Trophoblast cell (in vitro differentiated cells and primary cell): Measurements from ENCODE around the gene RASA4.
"Not testable (repeated sequence)": the region's sequence is repeated elsewhere in the genome, so short reads cannot be mapped to it uniquely, and the experiment has no call there.

Experiments used
- DNase-seq, 2 donors: peaks; one replicate each; pipeline ENCODE4 v3.0.0-alpha.2; 2016
- H2AFZ ChIP-seq: 2 replicates; pipeline ENCODE4 v1.6.1; 2013; ENCODE audit warnings: low read length, moderate library complexity, mild to moderate bottlenecking; ENCODE audit not compliant: insufficient read depth, poor library complexity
- H2AK5ac ChIP-seq: 2 replicates; pipeline ENCODE4 v1.6.1; 2013; ENCODE audit warnings: mild to moderate bottlenecking, low read length
- H2BK120ac ChIP-seq: 2 replicates; pipeline ENCODE4 v1.6.1; 2013; ENCODE audit warnings: low read length, mild to moderate bottlenecking, moderate library complexity; ENCODE audit not compliant: insufficient read depth, poor library complexity
- H2BK12ac ChIP-seq: 2 replicates; pipeline ENCODE4 v1.6.1; 2013; ENCODE audit warnings: mild to moderate bottlenecking, low read length, moderate library complexity
- H2BK5ac ChIP-seq: 2 replicates; pipeline ENCODE4 v1.6.1; 2013; ENCODE audit warnings: low read length, low read depth, moderate library complexity, mild to moderate bottlenecking; ENCODE audit not compliant: poor library complexity
- H3K14ac ChIP-seq: 2 replicates; pipeline ENCODE4 v1.6.1; 2013; ENCODE audit warnings: mild to moderate bottlenecking, low read length
- H3K18ac ChIP-seq: 2 replicates; pipeline ENCODE4 v1.6.1; 2013; ENCODE audit warnings: mild to moderate bottlenecking, low read length
- H3K23ac ChIP-seq: 2 replicates; pipeline ENCODE4 v1.6.1; 2013; ENCODE audit warnings: low read length
- H3K27ac ChIP-seq: 2 replicates; pipeline ENCODE4 v1.5.1; 2013; ENCODE audit warnings: low read depth, mild to moderate bottlenecking, inconsistent platforms, low read length, moderate library complexity
- H3K27me3 ChIP-seq: 2 replicates; pipeline ENCODE4 v1.6.1; 2013; ENCODE audit warnings: inconsistent platforms, mild to moderate bottlenecking, low read length, moderate library complexity; ENCODE audit not compliant: insufficient read depth
- H3K36me3 ChIP-seq, 2 experiments: 1 replicate in 1 of 2; 2 replicates in 1 of 2; pipeline ENCODE4 v1.6.1; 2013; ENCODE audit warnings: low read length in 2 of 2, mild to moderate bottlenecking in 2 of 2, moderate library complexity in 1 of 2; ENCODE audit not compliant: insufficient read depth in 2 of 2, control insufficient read depth in 1 of 2
- H3K4ac ChIP-seq: 2 replicates; pipeline ENCODE4 v1.6.1; 2013; ENCODE audit warnings: low read depth, mild to moderate bottlenecking, low read length, moderate library complexity
- H3K4me1 ChIP-seq, 2 experiments: 1 replicate in 1 of 2; 2 replicates in 1 of 2; pipeline ENCODE4 v1.6.1; 2013; ENCODE audit warnings: low read length in 2 of 2, mild to moderate bottlenecking in 2 of 2, moderate library complexity in 1 of 2; ENCODE audit not compliant: insufficient read depth in 2 of 2, control insufficient read depth in 1 of 2
- H3K4me2 ChIP-seq: 2 replicates; pipeline ENCODE4 v1.6.1; 2013; ENCODE audit warnings: inconsistent platforms, mild to moderate bottlenecking, low read length, moderate library complexity
- H3K4me3 ChIP-seq: 2 replicates; pipeline ENCODE4 v1.5.1; 2013; ENCODE audit warnings: mild to moderate bottlenecking, low read depth, low read length, inconsistent platforms
- H3K79me1 ChIP-seq: one replicate; pipeline ENCODE4 v1.6.1; 2013; ENCODE audit warnings: low read length
- H3K79me2 ChIP-seq: 2 replicates; pipeline ENCODE4 v1.6.1; 2013; ENCODE audit warnings: low read length, mild to moderate bottlenecking; ENCODE audit not compliant: control insufficient read depth, insufficient read depth, poor library complexity
- H3K9ac ChIP-seq: 2 replicates; pipeline ENCODE4 v1.6.1; 2013; ENCODE audit warnings: mild to moderate bottlenecking, low read length
- H3K9me3 ChIP-seq: 2 replicates; pipeline ENCODE4 v1.6.1; 2013; ENCODE audit warnings: low read depth, mild to moderate bottlenecking, control low read depth, inconsistent platforms, low read length; ENCODE audit not compliant: insufficient read depth
- H4K12ac ChIP-seq: 2 replicates; pipeline ENCODE4 v1.6.1; 2013; ENCODE audit warnings: low read depth, mild to moderate bottlenecking, low read length, moderate library complexity
- H4K8ac ChIP-seq: 2 replicates; pipeline ENCODE4 v1.6.1; 2013; ENCODE audit warnings: low read depth, mild to moderate bottlenecking, low read length, moderate library complexity
- H4K91ac ChIP-seq: one replicate; pipeline ENCODE4 v1.6.1; 2013; ENCODE audit warnings: low read depth, mild to moderate bottlenecking, low read length, moderate library complexity
- WGBS: extraction: QIAGEN DNeasy Blood & Tissue Kit; methylation state at CpG from one replicate; pipeline ENCODE4 v1.1.7; 2013; ENCODE audit warnings: missing lambda C conversion rate; ENCODE audit not compliant: insufficient read length, insufficient coverage; ENCODE audit errors: extremely low coverage; 5-methylcytosine and 5-hydroxymethylcytosine counted together

The RASA4 gene

DNA sequence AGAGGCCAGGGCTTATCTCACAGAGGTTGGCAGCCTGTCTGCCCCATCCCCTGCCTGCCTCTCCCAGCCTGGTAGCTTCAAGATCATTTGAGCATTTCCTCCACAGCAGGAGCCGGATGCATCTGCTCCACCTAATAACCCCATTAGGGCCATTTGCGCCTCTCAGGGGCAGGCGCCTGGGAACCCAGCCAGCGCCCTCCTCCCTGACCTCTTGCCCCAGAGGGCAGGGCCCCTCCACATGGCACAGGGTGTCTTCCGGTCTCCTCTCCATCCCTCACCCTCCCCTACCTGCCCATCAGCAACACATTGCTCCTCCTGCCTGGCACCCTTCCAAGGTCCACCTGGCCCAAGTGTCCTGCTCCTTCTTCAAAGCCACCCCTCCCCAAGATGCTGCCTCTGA is 18.8 kb upstream of the RASA4 start:
- not testable (repeated sequence) for H3K18ac ChIP-seq, H2AFZ ChIP-seq, H4K8ac ChIP-seq, H3K4me2 ChIP-seq, H3K36me3 ChIP-seq, H2BK120ac ChIP-seq, H3K27ac ChIP-seq, DNase-seq, H3K27me3 ChIP-seq, H3K9me3 ChIP-seq, H4K12ac ChIP-seq, H3K79me1 ChIP-seq, H3K14ac ChIP-seq, H3K9ac ChIP-seq, H3K4me1 ChIP-seq, H3K4ac ChIP-seq, H2AK5ac ChIP-seq, H2BK5ac ChIP-seq, H2BK12ac ChIP-seq, H3K79me2 ChIP-seq, H3K23ac ChIP-seq, H4K91ac ChIP-seq, H3K4me3 ChIP-seq
- no CpG with 5 or more reads among the region's 5 CpGs for WGBS

DNA sequence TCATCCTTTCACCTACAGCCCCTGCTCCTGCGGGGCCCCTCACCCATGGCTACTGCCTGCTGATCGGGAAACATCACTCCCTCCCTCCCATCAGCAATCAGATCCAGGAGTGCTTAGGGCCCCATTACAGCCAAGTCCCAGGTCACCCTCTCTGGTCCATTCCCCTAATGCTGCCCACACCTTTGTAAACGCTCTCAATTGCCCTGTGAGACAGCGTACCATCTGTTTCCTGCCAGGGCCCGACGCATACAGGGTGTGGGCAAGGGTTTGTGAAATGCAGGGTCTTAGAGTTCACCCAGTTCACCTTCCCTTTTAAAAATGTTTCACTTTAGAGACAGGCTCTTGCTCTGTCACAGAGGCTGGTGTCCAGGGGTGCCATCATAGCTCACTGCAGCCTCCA is 17.7 kb upstream of the RASA4 start:
- H3K9me3 ChIP-seq, H3K79me2 ChIP-seq, H3K4me2 ChIP-seq, H3K4ac ChIP-seq, H3K18ac ChIP-seq, H4K12ac ChIP-seq, H3K9ac ChIP-seq, H3K27me3 ChIP-seq, H3K4me3 ChIP-seq, H3K27ac ChIP-seq, H2AFZ ChIP-seq, H3K14ac ChIP-seq, H3K23ac ChIP-seq, H3K4me1 ChIP-seq, H4K91ac ChIP-seq, H3K79me1 ChIP-seq, H4K8ac ChIP-seq, H2BK12ac ChIP-seq, H2AK5ac ChIP-seq, H2BK120ac ChIP-seq, DNase-seq, H2BK5ac ChIP-seq, H3K36me3 ChIP-seq: not testable (repeated sequence)
- WGBS: no CpG with 5 or more reads among the region's 6 CpGs

DNA sequence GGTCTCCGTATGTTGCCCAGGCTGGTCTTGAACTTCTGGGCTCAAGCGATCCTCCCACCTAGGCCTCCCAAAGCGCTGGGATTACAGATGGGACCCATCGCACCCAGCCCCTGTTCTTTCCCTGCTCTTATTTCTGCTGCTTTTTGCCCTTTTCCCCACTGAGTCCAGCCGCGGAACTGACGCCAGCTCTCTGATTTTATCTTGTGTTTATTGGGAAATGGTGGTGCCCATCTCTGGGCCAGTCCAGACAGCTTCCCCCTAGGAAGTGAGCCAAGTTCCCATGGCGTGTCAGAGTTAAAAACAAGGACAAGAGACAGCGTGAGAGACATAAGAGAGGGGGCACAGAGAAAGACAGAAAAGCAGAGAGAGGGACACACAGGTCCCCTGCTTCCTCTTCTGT is 14.1 kb upstream of the RASA4 start:
- not testable (repeated sequence) for H2BK12ac ChIP-seq, H3K4me1 ChIP-seq, H3K18ac ChIP-seq, H3K79me2 ChIP-seq, H3K9me3 ChIP-seq, H3K9ac ChIP-seq, H4K8ac ChIP-seq, H2AFZ ChIP-seq, H3K79me1 ChIP-seq, H3K4me2 ChIP-seq, H3K4ac ChIP-seq, DNase-seq, H4K12ac ChIP-seq, H3K27me3 ChIP-seq, H3K27ac ChIP-seq, H2BK120ac ChIP-seq, H4K91ac ChIP-seq, H3K36me3 ChIP-seq, H3K4me3 ChIP-seq, H3K23ac ChIP-seq, H3K14ac ChIP-seq, H2BK5ac ChIP-seq, H2AK5ac ChIP-seq
- no CpG with 5 or more reads among the region's 9 CpGs for WGBS

DNA sequence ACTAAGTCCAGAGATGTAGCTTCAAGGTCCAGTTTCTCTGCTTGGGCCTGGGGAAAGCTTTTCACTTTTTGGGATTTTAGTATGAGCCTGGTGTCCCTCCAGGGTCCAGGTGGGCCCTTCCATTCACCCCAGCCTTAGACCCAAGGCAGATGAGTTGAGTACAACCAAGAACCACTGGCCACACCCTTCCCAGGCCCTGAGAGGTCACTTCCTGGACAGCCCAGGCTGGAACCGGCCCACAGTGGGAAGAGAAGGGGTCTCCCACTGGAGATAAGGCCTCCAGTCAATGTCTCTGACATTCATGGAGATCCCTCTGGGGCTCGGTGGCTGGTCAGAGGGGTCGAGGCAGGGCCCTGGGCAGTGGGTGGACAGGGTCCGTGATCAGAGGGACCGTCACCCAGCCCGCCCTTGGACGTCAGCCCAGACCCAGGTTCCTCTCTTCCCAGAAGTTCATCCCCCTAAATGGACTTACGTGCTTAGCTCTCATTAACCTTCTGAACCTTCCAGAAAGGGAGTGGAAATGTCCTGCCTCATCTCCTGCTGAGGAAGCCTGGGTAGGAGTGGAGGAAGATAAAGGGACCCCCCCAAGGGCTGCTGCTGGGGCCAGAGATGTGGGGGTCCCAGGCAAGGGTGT is 10.8 kb upstream of the RASA4 start:
- H2BK120ac ChIP-seq, H3K23ac ChIP-seq, H2BK5ac ChIP-seq, H4K12ac ChIP-seq, DNase-seq, H3K4ac ChIP-seq, H2AK5ac ChIP-seq, H3K4me2 ChIP-seq, H3K36me3 ChIP-seq, H3K79me1 ChIP-seq, H2BK12ac ChIP-seq, H3K4me3 ChIP-seq, H4K91ac ChIP-seq, H3K79me2 ChIP-seq, H3K4me1 ChIP-seq, H3K27ac ChIP-seq, H3K14ac ChIP-seq, H4K8ac ChIP-seq, H3K27me3 ChIP-seq, H3K9me3 ChIP-seq, H2AFZ ChIP-seq, H3K18ac ChIP-seq, H3K9ac ChIP-seq: not testable (repeated sequence)
- no CpG with 5 or more reads among the region's 8 CpGs for WGBS
